ENCODE data around the gene RRP8. TPM values are rescaled to one million over a fixed set of nuclear protein-coding genes. Genes with fewer than 3 reads are reported as not detected.

The RRP8 gene
- total and polyA plus RNA-seq, 9 of the 15 experiments (the other 6 are each of a cell fraction or from before 2014, with no cell fraction given): 5.7 to 47.3 (median 32.6) TPM

DNA sequence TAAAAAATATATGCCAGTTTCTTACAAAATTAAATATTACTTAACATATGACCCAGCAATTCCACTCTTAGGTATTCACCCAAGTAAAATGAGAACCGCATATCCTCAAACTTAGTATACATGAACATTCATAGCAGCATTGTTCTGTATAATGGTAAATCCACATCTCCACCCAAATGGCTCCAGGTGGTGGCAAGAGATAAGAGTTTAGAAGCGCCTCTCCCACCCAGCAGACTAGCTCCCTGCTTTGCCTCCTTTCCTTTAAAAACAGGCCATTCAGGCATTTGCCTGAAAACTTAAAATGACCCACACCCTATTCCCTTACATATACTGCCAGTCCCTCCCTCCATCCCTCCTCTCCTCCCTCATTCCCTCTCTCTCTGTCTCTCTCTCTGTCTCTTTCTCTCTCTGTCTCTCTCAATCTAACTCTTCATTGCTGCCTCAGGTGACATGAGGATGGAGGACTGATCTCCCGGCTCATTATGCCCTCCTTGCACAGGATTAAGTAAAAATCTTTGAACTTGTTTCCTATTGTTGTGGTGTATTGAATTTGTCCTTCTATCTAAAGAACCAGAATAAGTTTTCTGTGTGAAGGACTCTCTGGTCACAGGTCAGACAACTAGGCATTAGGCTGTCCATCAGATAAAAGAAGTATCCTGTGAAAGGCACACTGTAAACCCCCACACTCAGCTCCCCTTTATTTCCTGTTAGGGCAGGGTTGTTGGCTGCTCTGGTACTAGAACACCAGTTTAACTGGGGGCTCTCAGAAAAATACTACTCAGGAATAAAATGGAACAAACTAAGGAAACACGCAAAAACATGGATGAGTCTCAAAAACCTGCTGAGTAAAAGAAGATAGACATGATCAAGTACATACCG lies 48.3 kb downstream of the RRP8 start (continued):
- TF ChIP-seq, protein P1, sequence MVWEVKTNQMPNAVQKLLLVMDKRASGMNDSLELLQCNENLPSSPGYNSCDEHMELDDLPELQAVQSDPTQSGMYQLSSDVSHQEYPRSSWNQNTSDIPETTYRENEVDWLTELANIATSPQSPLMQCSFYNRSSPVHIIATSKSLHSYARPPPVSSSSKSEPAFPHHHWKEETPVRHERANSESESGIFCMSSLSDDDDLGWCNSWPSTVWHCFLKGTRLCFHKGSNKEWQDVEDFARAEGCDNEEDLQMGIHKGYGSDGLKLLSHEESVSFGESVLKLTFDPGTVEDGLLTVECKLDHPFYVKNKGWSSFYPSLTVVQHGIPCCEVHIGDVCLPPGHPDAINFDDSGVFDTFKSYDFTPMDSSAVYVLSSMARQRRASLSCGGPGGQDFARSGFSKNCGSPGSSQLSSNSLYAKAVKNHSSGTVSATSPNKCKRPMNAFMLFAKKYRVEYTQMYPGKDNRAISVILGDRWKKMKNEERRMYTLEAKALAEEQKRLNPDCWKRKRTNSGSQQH (CRISPR knock-in tag; IDR thresholded peaks at IDR 0.05): peak; percentile 36; the same call in 1 of the 2 replicates
- TF ChIP-seq HCFC1 (IDR thresholded peaks at IDR 0.05; ENCODE audit: low read depth, low read length) (no peak), ATF7 (IDR thresholded peaks at IDR 0.05) (peak; percentile 52; the same call in 1 of the 2 replicates), HNRNPL (IDR thresholded peaks at IDR 0.05; ENCODE audit: low read depth, low read length) (no peak), POLR2G (IDR thresholded peaks at IDR 0.05; ENCODE audit: low read depth, low read length) (no peak), MTA3 (IDR thresholded peaks at IDR 0.05; ENCODE audit: borderline replicate concordance) (peak; percentile 75; the same call in 1 of the 2 replicates), CXXC5 (CRISPR knock-in tag; IDR thresholded peaks at IDR 0.05) (0 out of 2 replicates have a peak, but pooled peaks have one; percentile 17), THRB (CRISPR knock-in tag; conservative IDR thresholded peaks at IDR 0.05) (0 out of 2 replicates have a peak, but pooled peaks have one; percentile 39), TRIM24 (IDR thresholded peaks at IDR 0.05) (peak; percentile 55 to 86; a peak in 3 of 4 replicates), ZBTB43 (CRISPR knock-in tag; IDR thresholded peaks at IDR 0.05) (no peak), ZNF274 (IDR thresholded peaks at IDR 0.05; ENCODE audit: borderline replicate concordance, low read depth, low read length) (no peak), ZC3H8 (IDR thresholded peaks at IDR 0.05) (0 out of 2 replicates have a peak, but pooled peaks have one; percentile 61), SMARCC2 (IDR thresholded peaks at IDR 0.05; ENCODE audit: low read depth) (peak; percentile 85), ZNF347 (CRISPR knock-in tag; IDR thresholded peaks at IDR 0.05; ENCODE audit: low read depth) (no peak), ARID2 (IDR thresholded peaks at IDR 0.05) (0 out of 2 replicates have a peak, but pooled peaks have one; percentile 47), RBM14 (IDR thresholded peaks at IDR 0.05; ENCODE audit: borderline replicate concordance, insufficient read depth, low read depth, low read length) (no peak), JUND (IDR thresholded peaks at IDR 0.05; ENCODE audit: borderline replicate concordance, low read depth, low read length) (peak; percentile 71; the same call in 1 of the 2 replicates), JUND (tag; IDR thresholded peaks at IDR 0.05; ENCODE audit: borderline replicate concordance, low read depth, low read length) (peak; percentile 10; the same call in 1 of the 3 replicates), GABPB1 (CRISPR knock-in tag; IDR thresholded peaks at IDR 0.05) (no peak), DIDO1 (tag; IDR thresholded peaks at IDR 0.05; ENCODE audit: low read depth) (no peak), SMAD1 (IDR thresholded peaks at IDR 0.05; ENCODE audit: low read depth, low read length, partially characterized antibody) (peak; percentile 52)
- TF ChIP-seq, protein P2, sequence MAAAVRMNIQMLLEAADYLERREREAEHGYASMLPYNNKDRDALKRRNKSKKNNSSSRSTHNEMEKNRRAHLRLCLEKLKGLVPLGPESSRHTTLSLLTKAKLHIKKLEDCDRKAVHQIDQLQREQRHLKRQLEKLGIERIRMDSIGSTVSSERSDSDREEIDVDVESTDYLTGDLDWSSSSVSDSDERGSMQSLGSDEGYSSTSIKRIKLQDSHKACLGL (CRISPR knock-in tag; IDR thresholded peaks at IDR 0.05; ENCODE audit: borderline replicate concordance, poor library complexity, severe bottlenecking): no peak

Data from K562 (cell line).